Ectodermal cell (in vitro differentiated cells): ENCODE data around the gene TMEM250.

ENCODE experiments used
- H3K27ac ChIP-seq: 2 replicates; pipeline ENCODE4 v1.7.0; 2013; ENCODE audit warnings: mild to moderate bottlenecking, low read depth, low read length; ENCODE audit not compliant: insufficient read depth, poor library complexity, severe bottlenecking
- H3K27me3 ChIP-seq: 2 replicates; pipeline ENCODE4 v1.7.0; 2013; ENCODE audit warnings: mild to moderate bottlenecking, low read length; ENCODE audit not compliant: insufficient read depth, control insufficient read depth, poor library complexity, severe bottlenecking
- H3K36me3 ChIP-seq: one replicate; pipeline ENCODE4 v1.7.0; 2013; ENCODE audit warnings: low read length; ENCODE audit not compliant: control insufficient read depth, insufficient read depth
- H3K4me1 ChIP-seq: one replicate; pipeline ENCODE4 v1.7.0; 2013; ENCODE audit warnings: low read length; ENCODE audit not compliant: control insufficient read depth, insufficient read depth
- H3K4me3 ChIP-seq: 2 replicates; pipeline ENCODE4 v1.7.0; 2013; ENCODE audit warnings: low read depth, low read length, control low read depth; ENCODE audit not compliant: insufficient read depth
- H3K9me3 ChIP-seq: 2 replicates; pipeline ENCODE4 v1.7.0; 2013; ENCODE audit warnings: mild to moderate bottlenecking, low read length, moderate library complexity; ENCODE audit not compliant: control insufficient read depth
- WGBS, 2 experiments: methylation state at CpG; one replicate each; pipeline ENCODE4 v1.1.7; 2013; ENCODE audit warnings: missing lambda C conversion rate in 2 of 2; 5-methylcytosine and 5-hydroxymethylcytosine counted together

The TMEM250 gene

GRCh38 chr9:136147890-136148714 is 29.4 kb upstream of the TMEM250 start:
- Histone ChIP-seq H3K4me1 (peaks cover 16% of the 10 kb centered on the region), H3K27me3 (peaks cover 25% of the 10 kb centered on the region), H3K36me3 (no peaks in the 10 kb centered on the region), H3K4me3 (no peak overlapping the region), H3K27ac (no peak overlapping the region), H3K9me3 (no peaks in the 10 kb centered on the region)
- 47 to 49% methylated on average over 35 of the region's 35 CpGs for WGBS, 2 experiments

DNA sequence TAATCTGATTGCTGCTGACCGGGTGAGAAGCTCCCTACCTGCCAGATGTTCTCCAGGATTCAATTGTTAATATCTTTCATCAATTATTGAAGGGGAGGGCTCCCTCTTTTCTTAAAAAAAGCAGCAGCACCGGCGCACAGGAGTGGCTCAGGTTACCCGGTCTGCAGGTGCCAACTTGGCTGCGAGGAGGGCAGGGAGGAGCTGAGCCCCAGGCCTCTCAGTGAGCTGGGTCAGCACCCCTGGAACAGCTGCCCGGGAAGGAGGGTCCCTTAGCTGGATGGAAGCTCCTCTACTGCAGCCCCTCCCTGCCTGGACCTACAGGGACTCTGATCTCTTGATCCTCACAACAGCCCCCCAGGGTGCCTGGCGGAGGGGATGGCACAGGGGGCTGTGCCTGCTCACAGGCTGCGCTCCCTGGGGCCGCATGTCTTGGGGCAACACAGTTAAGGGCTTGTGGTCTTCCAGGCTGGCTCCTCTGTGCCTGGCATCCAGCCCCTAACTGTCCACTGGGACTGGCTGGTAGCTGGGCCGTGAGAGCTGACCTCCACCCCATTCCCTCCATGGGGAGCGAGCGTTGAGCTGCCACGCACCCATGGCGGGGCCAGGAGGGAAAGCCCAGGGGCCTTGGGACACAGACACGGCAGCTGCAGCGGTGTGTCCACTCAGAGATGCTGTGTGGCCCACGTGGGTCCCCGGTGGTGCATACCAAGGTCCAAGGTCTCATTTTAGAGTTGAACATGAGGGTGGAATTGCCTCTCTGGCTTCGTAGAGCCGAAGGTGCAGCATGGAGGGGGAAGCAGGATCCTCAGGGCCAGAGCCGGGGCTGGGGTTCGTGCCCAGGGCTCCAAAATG is 28.6 kb upstream of the TMEM250 start:
- WGBS, 2 experiments = 82% methylated on average over 22 of the region's 22 CpGs
- H3K4me3 ChIP-seq = no peak overlapping the region
- H3K27me3 ChIP-seq = peaks cover 19% of the 10 kb centered on the region
- H3K36me3 ChIP-seq = no peaks in the 10 kb centered on the region
- peaks cover 16% of the 10 kb centered on the region for H3K4me1 ChIP-seq
- H3K9me3 ChIP-seq = no peaks in the 10 kb centered on the region
- no peak overlapping the region for H3K27ac ChIP-seq

GRCh38 chr9:136146126-136147037 is 27.7 kb upstream of the TMEM250 start:
- Histone ChIP-seq H3K9me3 (no peaks in the 10 kb centered on the region), H3K4me1 (peaks cover 13% of the 10 kb centered on the region), H3K27me3 (peaks cover 12% of the 10 kb centered on the region), H3K4me3 (no peak overlapping the region), H3K27ac (no peak overlapping the region), H3K36me3 (no peaks in the 10 kb centered on the region)
- WGBS, 2 experiments = 86 to 88% methylated on average over 33 of the region's 33 CpGs

DNA sequence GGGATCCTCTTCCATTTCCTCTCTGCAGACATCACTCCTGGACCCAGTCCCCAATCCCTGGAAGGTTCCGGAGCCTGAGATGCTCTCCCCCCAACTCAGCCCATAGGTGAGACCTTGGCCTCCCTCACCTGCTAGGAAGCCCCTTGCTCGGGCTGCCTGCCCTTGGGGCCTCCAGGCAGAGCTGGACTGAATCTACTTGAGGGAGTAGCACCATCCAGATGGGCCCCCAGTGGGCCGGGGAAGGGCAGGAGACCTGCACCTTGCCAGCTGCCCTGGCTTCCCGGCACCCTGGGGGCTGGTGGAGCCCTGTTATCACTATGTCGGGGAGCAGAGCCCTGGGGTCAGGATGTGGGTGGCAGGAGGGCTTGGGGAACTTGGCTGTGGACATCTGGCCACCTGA is 26.9 kb upstream of the TMEM250 start:
- WGBS, 2 experiments = 90 to 91% methylated on average over 5 of the region's 5 CpGs
- H3K4me1 ChIP-seq = peaks cover 13% of the 10 kb centered on the region
- peaks cover 4% of the 10 kb centered on the region for H3K27me3 ChIP-seq
- H3K9me3 ChIP-seq = no peaks in the 10 kb centered on the region
- no peak overlapping the region for H3K27ac ChIP-seq
- H3K36me3 ChIP-seq = no peaks in the 10 kb centered on the region
- H3K4me3 ChIP-seq = no peak overlapping the region

- Histone ChIP-seq H3K4me1 (peaks cover 13% of the 10 kb centered on the region), H3K27ac (no peak overlapping the region), H3K27me3 (peaks cover 2% of the 10 kb centered on the region), H3K4me3 (no peak overlapping the region), H3K9me3 (no peaks in the 10 kb centered on the region), H3K36me3 (no peaks in the 10 kb centered on the region)
- 93 to 94% methylated on average over 11 of the region's 11 CpGs for WGBS, 2 experiments
These were observed 25.8 kb upstream of the TMEM250 start for GRCh38 chr9:136144450-136144849.

GRCh38 chr9:136143215-136144001 is 24.7 kb upstream of the TMEM250 start:
- peaks cover 6% of the 10 kb centered on the region for H3K4me1 ChIP-seq
- H3K4me3 ChIP-seq = no peak overlapping the region
- H3K36me3 ChIP-seq = no peaks in the 10 kb centered on the region
- H3K27ac ChIP-seq = no peak overlapping the region
- H3K9me3 ChIP-seq = no peaks in the 10 kb centered on the region
- no peaks in the 10 kb centered on the region for H3K27me3 ChIP-seq
- 60 to 63% methylated on average over 15 to 16 of the region's 16 CpGs for WGBS, 2 experiments

- no peaks in the 10 kb centered on the region for H3K36me3 ChIP-seq
- H3K4me3 ChIP-seq = no peak overlapping the region
- no peaks in the 10 kb centered on the region for H3K9me3 ChIP-seq
- peaks cover under 1% of the 10 kb centered on the region for H3K4me1 ChIP-seq
- H3K27me3 ChIP-seq = no peaks in the 10 kb centered on the region
- H3K27ac ChIP-seq = no peak overlapping the region
- WGBS, 2 experiments = 49 to 51% methylated on average over 13 of the region's 13 CpGs
These were observed 24.2 kb upstream of the TMEM250 start for GRCh38 chr9:136142859-136143214.

GRCh38 chr9:136142414-136142796 is 23.7 kb upstream of the TMEM250 start:
- Histone ChIP-seq H3K27me3 (no peaks in the 10 kb centered on the region), H3K36me3 (no peaks in the 10 kb centered on the region), H3K9me3 (no peaks in the 10 kb centered on the region), H3K4me1 (no peaks in the 10 kb centered on the region), H3K27ac (no peak overlapping the region), H3K4me3 (no peak overlapping the region)
- 72 to 73% methylated on average over 6 of the region's 6 CpGs for WGBS, 2 experiments

- Histone ChIP-seq H3K9me3 (no peaks in the 10 kb centered on the region), H3K4me3 (no peak overlapping the region), H3K36me3 (no peaks in the 10 kb centered on the region), H3K27ac (no peak overlapping the region), H3K4me1 (no peaks in the 10 kb centered on the region), H3K27me3 (no peaks in the 10 kb centered on the region)
- 87 to 88% methylated on average over 19 of the region's 19 CpGs for WGBS, 2 experiments
These were observed 23.2 kb upstream of the TMEM250 start for GRCh38 chr9:136141682-136142413.
